Brain microvascular endothelial cell (primary cell): Measurements from ENCODE around the gene IDH3A.

Source experiments
- DNase-seq: peaks from one replicate; pipeline ENCODE4 v3.0.0-alpha.2; 2020
- H3K27ac ChIP-seq: fragments of 250-450 bp; sonication (Bioruptor Pico); 2 replicates; pipeline ENCODE4 v1.5.1; 2020; ENCODE audit warnings: mild to moderate bottlenecking, moderate library complexity
- H3K27me3 ChIP-seq: fragments of 250-450 bp; sonication (Bioruptor Pico); replicated peaks from 2 replicates; pipeline ENCODE4 v1.5.1; 2020; ENCODE audit warnings: mild to moderate bottlenecking
- H3K36me3 ChIP-seq: fragments of 250-450 bp; sonication (Bioruptor Pico); replicated peaks from 2 replicates; pipeline ENCODE4 v1.5.1; 2020; ENCODE audit warnings: mild to moderate bottlenecking
- H3K4me3 ChIP-seq: 2 replicates; pipeline ENCODE4 v1.5.1; 2011; ENCODE audit warnings: low read depth, mild to moderate bottlenecking, control low read depth, low read length, moderate library complexity
- CTCF ChIP-seq: IDR thresholded peaks from 2 replicates; pipeline ENCODE4 v1.5.1; 2011; ENCODE audit warnings: low read depth, mild to moderate bottlenecking, moderate library complexity, low read length, control low read depth, inconsistent platforms; ENCODE audit errors: missing control alignments
- in situ Hi-C: cut with HindIII; loops from 2 replicates; pipeline ENCODE4 v1.10.0; 2017; ENCODE audit warnings: low sequenced_read_pairs, low pct_ligation_motif_present

Gene IDH3A

GRCh38 chr15:78204351-78205309 lies 55.5 kb downstream of the IDH3A start:
- no peak for DNase-seq
- Histone ChIP-seq H3K4me3 (no peak overlapping the region), H3K27me3 (no peaks in the 10 kb centered on the region), H3K36me3 (no peaks in the 10 kb centered on the region), H3K27ac (no peak overlapping the region)
- no peak for TF ChIP-seq CTCF
- in situ Hi-C loops = no loop called here

- no peaks in the 10 kb centered on the region for H3K27me3 ChIP-seq
- no peaks in the 10 kb centered on the region for H3K36me3 ChIP-seq
- in situ Hi-C loops = no loop called here
- no peak for TF ChIP-seq CTCF
- H3K27ac ChIP-seq = no peak overlapping the region
- H3K4me3 ChIP-seq = no peak overlapping the region
- DNase-seq = no peak
These were observed 56.2 kb downstream of the IDH3A start for GRCh38 chr15:78205337-78205736.

- H3K4me3 ChIP-seq = no peak overlapping the region
- H3K27me3 ChIP-seq = no peaks in the 10 kb centered on the region
- no peak for TF ChIP-seq CTCF
- DNase-seq = no peak
- H3K36me3 ChIP-seq = no peaks in the 10 kb centered on the region
- no peak overlapping the region for H3K27ac ChIP-seq
- in situ Hi-C loops = no loop called here
These were observed 56.7 kb downstream of the IDH3A start for GRCh38 chr15:78205856-78206255.

- no peak for TF ChIP-seq CTCF
- Histone ChIP-seq H3K36me3 (no peaks in the 10 kb centered on the region), H3K27me3 (no peaks in the 10 kb centered on the region), H3K27ac (no peak overlapping the region), H3K4me3 (no peak overlapping the region)
- in situ Hi-C loops = no loop called here
- peak; percentile 12 for DNase-seq
These were observed 57.4 kb downstream of the IDH3A start for GRCh38 chr15:78206326-78207109.

GRCh38 chr15:78207110-78207458 lies 57.9 kb downstream of the IDH3A start:
- no peak for TF ChIP-seq CTCF
- Histone ChIP-seq H3K27ac (no peak overlapping the region), H3K36me3 (no peaks in the 10 kb centered on the region), H3K27me3 (no peaks in the 10 kb centered on the region), H3K4me3 (no peak overlapping the region)
- no peak for DNase-seq
- in situ Hi-C loops = no loop called here
